IPS-18c (cell line): ENCODE data around the gene CADM2.
"Not testable (repeated sequence)": the region's sequence is repeated elsewhere in the genome, so short reads cannot be mapped to it uniquely, and the experiment has no call there.

Source experiments
- H3K4me3 ChIP-seq: 2 replicates; pipeline ENCODE4 v1.7.0; 2013; ENCODE audit warnings: low read depth, mild to moderate bottlenecking, low read length, moderate library complexity; ENCODE audit not compliant: insufficient read depth
- H3K9me3 ChIP-seq: one replicate; pipeline ENCODE4 v1.6.1; 2013; ENCODE audit warnings: mild to moderate bottlenecking, low read length, moderate library complexity; ENCODE audit not compliant: control insufficient read depth, insufficient read depth

CADM2 gene

GRCh38 chr3:84958495-84959469 lies at the start of gene CADM2:
Gene CADM2 (plus strand): TSS chr3:84958989.
- Histone ChIP-seq H3K9me3 (no peaks in the 10 kb centered on the region), H3K4me3 (peak within 1 kb of the TSS; percentile 90)

DNA sequence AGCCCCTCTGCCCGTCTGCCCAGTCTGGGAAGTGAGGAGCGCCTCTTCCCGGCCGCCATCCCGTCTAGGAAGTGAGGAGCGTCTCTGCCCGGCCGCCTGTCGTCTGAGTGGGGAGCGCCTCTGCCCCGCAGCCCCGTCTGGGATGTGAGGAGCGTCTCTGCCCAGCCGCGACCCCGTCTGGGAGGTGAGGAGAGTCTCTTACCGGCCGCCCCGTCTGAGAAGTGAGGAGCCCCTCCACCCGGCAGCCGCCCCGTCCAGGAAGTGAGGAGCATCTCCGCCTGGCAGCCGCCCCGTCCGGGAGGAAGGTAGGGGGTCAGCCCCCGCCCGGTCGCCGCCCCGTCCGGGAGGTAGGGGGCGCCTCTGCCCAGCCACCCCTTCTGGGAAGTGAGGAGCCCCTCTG lies 40.2 kb upstream of the CADM2 start:
- H3K4me3 ChIP-seq, H3K9me3 ChIP-seq: not testable (repeated sequence)

- Histone ChIP-seq H3K9me3 (no peaks in the 10 kb centered on the region), H3K4me3 (no peak overlapping the region)
Measured at GRCh38 chr3:84922682-84923081, 36.1 kb upstream of the CADM2 start.

DNA sequence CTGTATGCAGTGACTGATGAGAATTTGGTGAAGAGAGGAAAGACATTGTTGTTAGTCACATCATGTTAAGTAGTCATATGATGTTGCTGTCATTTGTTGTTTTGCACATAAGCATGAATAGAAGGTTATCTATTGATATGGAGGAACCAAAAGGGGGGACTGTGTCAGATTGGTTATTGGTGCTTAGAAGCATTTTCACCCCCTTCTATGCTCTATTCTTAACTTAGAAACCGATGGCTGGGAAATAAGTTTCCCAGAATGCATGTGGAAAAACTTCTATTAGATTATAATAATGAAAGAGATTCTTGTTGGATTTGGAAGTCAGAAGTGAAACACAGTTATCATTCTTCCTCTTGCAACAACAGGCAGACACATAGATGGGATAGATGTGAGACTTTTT lies 33.2 kb upstream of the CADM2 start:
- no peaks in the 10 kb centered on the region for H3K9me3 ChIP-seq
- H3K4me3 ChIP-seq = no peak overlapping the region

- H3K9me3 ChIP-seq = no peaks in the 10 kb centered on the region
- H3K4me3 ChIP-seq = no peak overlapping the region
Measured at GRCh38 chr3:84943379-84943778, 15.4 kb upstream of the CADM2 start.

- no peaks in the 10 kb centered on the region for H3K9me3 ChIP-seq
- H3K4me3 ChIP-seq = no peak overlapping the region
Measured at GRCh38 chr3:84946240-84946639, 12.5 kb upstream of the CADM2 start.

GRCh38 chr3:84959470-84960271 lies 882 bp downstream of the CADM2 start:
- H3K4me3 ChIP-seq = peak overlapping the region; percentile 90
- H3K9me3 ChIP-seq = no peaks in the 10 kb centered on the region

GRCh38 chr3:84960581-84960980 lies 1.8 kb downstream of the CADM2 start:
- Histone ChIP-seq H3K9me3 (no peaks in the 10 kb centered on the region), H3K4me3 (peak overlapping the region; percentile 90)

DNA sequence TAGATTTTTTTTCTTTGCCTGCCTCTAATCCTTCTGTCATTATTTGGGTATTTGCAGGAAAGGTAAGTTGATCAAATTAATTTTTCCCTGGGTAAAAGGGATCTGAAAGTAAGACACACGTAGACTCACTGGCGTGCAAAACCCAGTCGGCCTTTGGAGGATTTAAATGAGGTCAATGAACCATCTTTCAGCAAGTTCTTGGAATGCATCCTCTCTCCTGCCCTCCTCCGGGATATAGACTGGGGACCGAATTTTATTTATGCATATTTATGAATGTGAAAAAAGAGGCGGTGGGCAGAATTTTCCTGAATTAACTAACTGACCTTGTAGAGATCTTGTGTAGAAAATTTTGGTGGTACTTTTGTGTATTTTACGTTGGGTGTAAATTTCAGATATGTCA lies 2.2 kb downstream of the CADM2 start:
- H3K4me3 ChIP-seq = peak overlapping the region; percentile 90
- H3K9me3 ChIP-seq = no peaks in the 10 kb centered on the region

- Histone ChIP-seq H3K4me3 (peak overlapping the region; percentile 90), H3K9me3 (no peaks in the 10 kb centered on the region)
Measured at GRCh38 chr3:84961521-84962255, 2.9 kb downstream of the CADM2 start.

GRCh38 chr3:84962415-84962814 lies 3.6 kb downstream of the CADM2 start:
- H3K4me3 ChIP-seq = no peak overlapping the region
- H3K9me3 ChIP-seq = no peaks in the 10 kb centered on the region

- H3K9me3 ChIP-seq = no peaks in the 10 kb centered on the region
- no peak overlapping the region for H3K4me3 ChIP-seq
Measured at GRCh38 chr3:84963137-84963536, 4.3 kb downstream of the CADM2 start.

DNA sequence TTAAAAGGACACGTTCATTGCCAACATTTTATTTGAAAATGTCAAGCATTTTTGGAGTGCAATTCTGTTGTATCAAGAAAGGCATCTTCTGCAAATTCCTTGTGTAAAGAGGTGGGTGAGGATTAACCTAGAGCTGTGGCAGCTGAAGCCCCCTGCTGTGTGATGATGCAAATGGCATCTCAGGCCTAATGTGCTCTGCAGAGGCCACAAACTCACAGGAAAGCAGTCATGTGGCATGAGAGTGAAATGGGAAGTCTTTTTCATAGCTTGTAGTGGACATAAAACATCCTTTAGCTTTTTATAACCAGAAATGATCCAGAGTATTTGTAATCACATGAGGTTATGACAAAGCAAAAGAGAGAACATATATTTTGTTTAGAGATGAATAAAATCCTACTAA lies 6.4 kb downstream of the CADM2 start:
- no peaks in the 10 kb centered on the region for H3K9me3 ChIP-seq
- no peak overlapping the region for H3K4me3 ChIP-seq

GRCh38 chr3:84967767-84968581 lies 9.2 kb downstream of the CADM2 start:
- no peak overlapping the region for H3K4me3 ChIP-seq
- no peaks in the 10 kb centered on the region for H3K9me3 ChIP-seq

- no peak overlapping the region for H3K4me3 ChIP-seq
- no peaks in the 10 kb centered on the region for H3K9me3 ChIP-seq
Measured at GRCh38 chr3:84968701-84969235, 10.0 kb downstream of the CADM2 start.

DNA sequence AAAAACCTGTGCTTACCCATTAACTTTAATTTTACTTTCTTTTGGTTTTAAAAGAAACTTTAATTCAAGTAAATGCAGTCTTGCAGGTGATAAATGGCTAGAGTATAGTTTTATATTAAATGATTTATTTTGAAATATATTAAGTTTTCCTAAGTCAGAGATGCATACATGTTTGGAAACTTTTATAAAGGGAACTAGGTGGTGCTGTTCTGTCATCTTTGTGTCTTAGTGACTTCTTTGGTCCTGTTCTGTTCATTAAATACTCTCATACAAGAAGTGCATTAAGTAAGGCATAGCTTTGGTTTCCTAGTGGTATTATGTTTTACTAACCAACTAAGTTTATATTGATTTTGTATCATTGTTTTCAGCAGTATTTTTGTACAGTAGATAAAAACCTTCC lies 15.6 kb downstream of the CADM2 start:
- Histone ChIP-seq H3K4me3 (no peak overlapping the region), H3K9me3 (no peaks in the 10 kb centered on the region)
